ENCODE measurements around the gene LBHD2.
"Not testable (repeated sequence)": the region's sequence is repeated elsewhere in the genome, so short reads cannot be mapped to it uniquely, and the experiment has no call there.

The LBHD2 gene

DNA sequence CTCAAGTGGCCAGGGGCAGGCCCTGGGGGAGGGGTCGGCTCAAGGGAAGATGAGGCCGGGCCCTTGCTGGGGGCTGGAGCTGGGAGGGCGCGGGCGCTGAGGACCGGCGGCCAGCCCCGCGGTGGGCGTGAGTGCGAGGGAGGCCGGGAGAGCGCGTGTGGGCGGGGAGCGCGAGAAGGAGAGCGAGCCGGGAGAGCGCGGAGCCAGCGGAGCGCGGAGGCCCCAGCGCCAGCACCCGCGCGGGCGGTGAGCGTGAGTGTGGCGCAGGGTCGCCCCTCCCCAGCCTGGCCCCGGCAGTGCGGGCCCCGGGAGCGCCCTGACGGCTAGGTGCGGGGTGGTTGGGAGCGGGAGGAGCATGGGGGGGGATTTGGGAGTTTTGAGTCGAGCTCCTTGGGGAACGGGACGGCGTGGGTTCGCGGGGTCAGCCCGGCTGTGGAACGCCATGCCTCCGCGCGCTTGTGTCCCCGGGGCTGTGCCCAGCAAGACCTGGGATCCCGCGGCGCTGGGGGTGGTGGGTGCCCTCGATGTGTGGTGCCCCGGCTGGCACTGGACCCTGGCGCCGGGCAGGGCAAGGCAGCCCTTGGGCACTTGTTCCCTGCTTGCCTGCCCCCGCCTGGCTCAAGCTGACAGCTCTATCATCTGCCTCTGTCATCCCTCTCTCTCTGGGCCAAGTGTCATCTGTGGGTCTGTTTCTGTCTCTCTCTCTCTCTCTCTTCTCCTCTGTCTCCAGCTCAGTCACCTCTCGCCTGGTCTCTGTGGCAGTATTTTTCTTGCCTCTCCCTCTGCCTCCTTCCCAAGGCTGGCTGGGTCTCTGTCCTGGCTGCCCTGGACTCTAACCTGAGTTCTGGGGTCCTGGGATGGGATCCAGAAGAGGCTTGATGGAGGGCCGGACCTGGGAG is at the start of gene LBHD2:
Gene LBHD2 (plus strand): TSS at position 190 of the 899 bp plus-strand sequence. CDS start 1,803 bp downstream, outside the sequence.
- DNase-seq: no peak
- in situ Hi-C loops (cut with MboI; ENCODE audit: low pct_unique_long_range_greater_than_20kb, low sequenced_read_pairs): loop anchor here (25.0 kb wide), 1 partner anchor 203 kb away; no protein-coding TSS in a partner anchor

DNA sequence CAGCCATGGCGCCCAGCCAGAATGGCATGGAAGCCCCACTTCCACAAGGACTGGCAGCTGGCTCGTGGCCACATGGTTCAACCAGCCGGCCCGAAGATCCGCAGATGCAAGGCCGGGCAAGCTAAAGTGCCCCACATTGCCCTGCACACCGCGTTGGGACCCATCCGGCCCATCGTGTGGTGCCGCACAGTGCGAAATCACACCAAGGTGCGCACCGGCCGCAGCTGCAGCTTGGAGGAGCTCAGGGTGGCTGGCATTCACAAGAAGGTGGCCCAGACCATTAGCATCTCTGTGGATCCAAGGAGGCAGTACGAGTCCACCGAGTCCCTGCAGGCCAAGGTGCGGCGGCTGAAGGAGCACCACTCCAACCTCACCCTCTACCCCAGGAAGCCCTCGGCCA is 42.5 kb upstream of the LBHD2 start:
- DNase-seq: no peak
- in situ Hi-C loops (cut with MboI; ENCODE audit: low pct_unique_long_range_greater_than_20kb, low sequenced_read_pairs): no loop called here

DNA sequence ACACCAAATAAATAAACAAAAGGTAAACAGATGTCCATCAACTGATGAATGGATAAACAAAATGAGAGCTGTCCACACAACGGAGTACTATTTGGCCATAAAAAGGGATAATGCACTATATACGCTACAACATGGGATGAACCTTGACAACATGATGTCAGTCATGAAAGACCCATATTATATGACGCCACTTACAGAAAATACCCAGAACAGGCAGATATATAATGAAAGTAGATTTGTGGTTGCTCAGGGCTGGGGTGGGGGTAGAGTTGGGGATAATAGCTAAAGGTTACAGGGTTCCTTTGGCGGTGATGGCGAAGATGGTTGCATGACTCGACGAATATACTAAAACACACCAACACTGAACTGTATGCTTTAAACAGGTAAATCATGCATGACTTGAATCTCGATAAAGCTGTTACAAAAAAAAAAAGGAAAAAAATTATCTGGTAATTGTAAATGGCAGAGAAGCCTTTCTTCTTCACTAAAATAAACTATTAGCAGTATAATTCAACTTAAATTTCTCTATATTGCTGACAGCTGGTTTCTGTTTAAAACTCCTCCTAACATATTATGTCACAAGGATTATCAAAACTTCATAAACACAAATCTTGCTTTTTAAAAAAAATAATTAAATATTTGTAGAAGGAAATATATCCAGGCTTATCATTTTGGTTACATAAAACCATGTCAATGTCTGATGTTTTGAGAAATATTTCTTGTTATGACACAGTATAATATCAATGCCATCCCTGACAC is 40.6 kb upstream of the LBHD2 start:
- in situ Hi-C loops (cut with MboI; ENCODE audit: low pct_unique_long_range_greater_than_20kb, low sequenced_read_pairs): no loop called here

DNA sequence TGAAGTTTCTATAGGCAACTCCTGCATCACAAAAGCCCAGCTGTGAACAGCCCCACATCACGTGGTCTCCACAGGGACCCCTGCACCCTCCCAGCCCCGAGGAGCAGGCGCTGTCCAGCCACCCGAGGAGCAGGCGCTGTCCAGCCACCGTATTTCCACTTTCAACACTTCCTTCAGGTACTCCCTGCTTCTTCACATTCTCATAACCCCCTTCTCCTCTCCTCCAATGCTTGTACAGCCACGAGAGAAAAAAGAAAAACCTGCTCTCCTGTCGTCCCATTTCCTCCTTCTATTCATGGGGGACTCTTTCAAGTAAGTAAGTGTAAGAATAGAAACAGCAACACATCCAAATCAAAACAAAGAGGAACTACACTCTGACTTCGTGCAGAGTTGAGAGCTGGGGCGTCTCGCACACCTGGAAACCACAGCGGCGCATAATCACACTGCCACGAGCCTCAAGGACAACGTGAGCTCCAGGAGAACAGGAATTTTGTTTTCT is 38.6 kb upstream of the LBHD2 start:
- DNase-seq: peak; percentile 48
- in situ Hi-C loops (cut with MboI; ENCODE audit: low pct_unique_long_range_greater_than_20kb, low sequenced_read_pairs): no loop called here

More for the DNA sequence above, 40.6 kb upstream of the LBHD2 start:
- no peak for DNase-seq

DNA sequence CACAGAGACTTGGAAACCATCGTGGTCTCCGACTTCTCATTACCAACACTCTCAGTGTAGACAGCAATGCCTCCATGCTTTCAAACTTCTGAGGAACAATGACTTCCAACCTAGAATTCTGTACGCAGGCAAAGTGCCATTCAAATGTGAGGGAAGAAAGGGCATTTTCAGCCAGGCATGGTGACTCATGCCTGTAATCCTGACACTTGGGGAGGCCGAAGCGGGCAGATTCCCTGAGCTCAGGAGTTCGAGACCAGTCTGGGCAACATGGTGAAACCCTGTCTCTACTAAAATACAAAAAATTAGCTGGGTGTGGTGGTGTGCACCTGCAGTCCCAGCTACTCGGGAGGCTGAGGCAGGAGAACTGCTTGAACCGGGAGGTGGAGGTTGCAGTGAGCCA is 36.6 kb upstream of the LBHD2 start:
- DNase-seq; in situ Hi-C loops (cut with MboI; ENCODE audit: low pct_unique_long_range_greater_than_20kb, low sequenced_read_pairs): not testable (repeated sequence)

DNA sequence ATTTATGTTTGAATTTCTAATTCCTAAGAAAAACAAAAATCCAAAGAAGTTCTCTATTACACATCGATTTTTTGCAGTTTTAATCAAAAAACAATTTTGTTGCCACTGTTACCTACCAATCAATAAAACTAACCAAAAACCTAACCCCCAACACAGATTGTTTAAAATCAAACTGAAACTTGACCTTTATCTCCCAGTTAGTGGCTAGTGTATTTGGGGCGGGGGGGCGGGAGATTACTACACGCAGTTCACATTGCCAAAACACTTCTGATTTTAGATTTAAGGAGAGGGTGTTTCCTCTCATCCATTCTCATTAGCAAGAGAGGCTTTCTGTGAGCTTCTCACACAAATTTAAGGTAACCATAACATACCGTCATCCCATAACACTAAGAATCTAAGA is 33.1 kb upstream of the LBHD2 start:
- no peak for DNase-seq
- in situ Hi-C loops (cut with MboI; ENCODE audit: low pct_unique_long_range_greater_than_20kb, low sequenced_read_pairs): no loop called here

DNA sequence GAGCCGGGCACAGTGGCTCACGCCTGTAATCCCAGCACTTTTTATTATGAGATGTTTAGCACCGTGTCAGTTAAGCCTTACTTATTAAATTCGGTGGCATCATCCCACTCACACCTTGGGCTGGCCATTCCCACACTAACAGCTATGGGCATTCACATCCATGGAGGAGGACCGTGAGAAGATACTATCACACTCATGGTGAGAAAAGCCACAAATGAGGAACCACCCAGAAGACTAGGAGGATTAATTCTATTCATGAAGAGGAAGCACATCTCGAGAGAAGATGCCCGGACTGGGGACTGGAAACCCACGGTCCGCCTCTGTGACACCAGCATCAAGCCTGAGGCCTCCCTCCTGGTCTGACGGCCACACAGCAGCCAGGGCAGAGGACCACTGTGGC is 31.6 kb upstream of the LBHD2 start:
- peak; percentile 72 for DNase-seq
- in situ Hi-C loops (cut with MboI; ENCODE audit: low pct_unique_long_range_greater_than_20kb, low sequenced_read_pairs): no loop called here

DNA sequence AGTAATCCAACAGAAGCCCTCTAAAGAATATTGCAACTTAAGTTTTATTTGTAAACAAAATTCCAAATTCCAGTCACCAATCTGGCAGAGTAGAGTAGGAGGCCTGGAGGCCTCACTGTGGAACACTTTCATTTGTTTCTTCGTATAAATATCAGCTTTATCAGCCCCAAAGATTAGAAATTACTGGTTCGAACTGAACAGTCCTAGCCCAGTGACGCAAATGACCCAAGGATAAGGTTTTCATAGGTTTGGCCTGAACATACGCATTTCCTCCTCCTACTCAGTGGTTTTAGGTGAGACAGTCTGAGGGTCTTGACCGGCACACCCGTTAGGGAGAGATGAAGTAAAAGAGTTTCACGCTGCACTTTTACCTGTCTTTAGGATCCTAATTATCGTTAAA is 28.3 kb upstream of the LBHD2 start:
- DNase-seq: no peak
- in situ Hi-C loops (cut with MboI; ENCODE audit: low pct_unique_long_range_greater_than_20kb, low sequenced_read_pairs): no loop called here

DNA sequence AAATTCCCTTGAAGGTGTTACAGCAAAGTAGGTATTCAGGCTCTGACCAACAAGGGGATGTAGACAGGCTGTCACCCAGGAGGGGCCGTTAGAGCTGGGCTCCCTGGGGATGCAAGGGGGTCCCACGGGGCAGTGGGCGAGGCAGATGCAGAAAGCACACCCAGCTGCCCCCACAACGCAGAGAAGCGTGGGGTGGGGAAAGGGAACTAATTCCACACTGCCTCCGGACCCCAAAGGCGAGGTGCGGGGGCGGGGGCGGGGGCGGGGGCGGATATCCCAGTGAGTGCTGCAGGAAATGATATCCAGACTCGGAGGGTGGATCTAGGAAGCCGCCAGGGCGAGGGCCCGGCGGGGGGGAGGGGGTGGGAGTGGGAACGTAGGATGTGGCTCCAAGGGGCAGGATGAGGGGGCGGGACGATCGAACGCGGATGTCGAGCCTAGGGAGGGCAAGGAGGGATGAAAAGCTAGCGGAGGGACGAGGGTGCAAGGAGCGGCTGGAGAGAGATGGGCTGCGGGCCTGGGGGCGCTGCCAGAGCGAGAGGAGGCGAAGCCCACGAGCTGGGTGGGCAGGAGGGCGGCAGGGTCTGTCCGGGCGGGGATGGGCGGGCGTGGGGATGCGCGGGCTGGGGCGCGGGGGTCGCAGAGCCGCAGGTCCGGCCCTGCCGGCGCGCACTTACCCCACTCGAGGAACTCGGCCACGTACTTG is 27.5 kb upstream of the LBHD2 start:
- in situ Hi-C loops (cut with MboI; ENCODE audit: low pct_unique_long_range_greater_than_20kb, low sequenced_read_pairs): no loop called here
- DNase-seq: no peak

DNA sequence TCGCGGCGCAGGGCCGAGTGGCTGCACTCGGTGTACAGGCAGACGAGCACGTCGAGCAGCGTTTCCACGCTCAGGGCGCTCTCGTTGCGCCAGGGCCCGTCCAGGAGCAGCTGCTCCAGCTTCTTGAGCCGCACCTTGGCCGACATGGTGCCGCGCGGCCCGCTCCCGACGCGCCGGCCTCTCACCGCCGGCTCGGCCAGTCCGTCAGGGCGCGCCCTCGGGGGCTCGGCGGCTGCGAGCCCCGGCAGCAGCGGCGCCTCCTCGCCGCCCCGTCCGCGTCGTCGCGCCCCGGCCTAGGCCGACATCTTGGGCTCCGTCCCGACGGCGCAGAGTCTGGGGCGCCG is 27.0 kb upstream of the LBHD2 start:
- in situ Hi-C loops (cut with MboI; ENCODE audit: low pct_unique_long_range_greater_than_20kb, low sequenced_read_pairs): no loop called here
- DNase-seq: no peak

DNA sequence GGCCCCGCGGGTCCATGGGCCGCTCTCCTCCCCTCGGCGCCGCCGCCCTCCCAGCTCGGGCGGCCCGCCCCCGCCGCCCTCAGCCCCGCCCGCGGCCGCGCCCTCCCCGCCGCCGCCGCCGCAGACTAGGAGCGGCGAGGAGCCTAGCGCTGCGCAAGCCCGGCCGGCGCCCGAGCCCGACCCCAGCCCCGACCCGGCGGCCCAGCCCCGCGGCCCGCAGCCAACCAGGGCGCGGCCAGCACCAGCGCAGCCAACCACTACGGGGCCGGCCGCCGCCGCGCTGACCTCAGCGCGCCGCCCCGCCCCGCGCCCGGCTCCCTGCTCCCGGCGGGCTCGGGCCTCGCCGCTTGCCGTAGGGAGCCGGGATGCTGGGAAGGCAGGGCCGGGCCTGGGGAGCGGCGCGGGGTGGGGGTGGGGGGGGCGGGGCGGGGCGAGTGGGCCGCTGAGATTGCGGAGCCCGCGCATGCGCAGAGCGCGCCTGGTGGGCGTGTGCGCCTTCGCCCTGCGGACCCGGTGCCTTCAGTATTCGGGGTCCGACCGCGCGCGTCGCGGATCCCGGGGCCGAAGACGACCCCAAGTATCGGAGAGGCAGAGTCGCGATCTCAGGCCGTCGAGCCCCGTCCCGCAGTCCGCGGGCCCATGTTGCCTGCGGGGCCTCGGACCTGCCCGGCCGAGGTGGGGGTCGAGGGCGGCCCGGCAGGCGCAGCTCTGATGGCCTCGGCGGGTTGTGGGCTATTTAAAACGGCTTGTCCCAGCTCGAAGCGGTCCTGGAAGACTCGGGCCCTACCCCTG is 26.4 kb upstream of the LBHD2 start, which contains the start of gene CDC42BPB:
Gene CDC42BPB (minus strand): TSS at position 178 of the 792 bp plus-strand sequence. CDS start 376 bp downstream, outside the sequence.
- in situ Hi-C loops (cut with MboI; ENCODE audit: low pct_unique_long_range_greater_than_20kb, low sequenced_read_pairs): no loop called here
- peak; percentile 54 for DNase-seq

DNA sequence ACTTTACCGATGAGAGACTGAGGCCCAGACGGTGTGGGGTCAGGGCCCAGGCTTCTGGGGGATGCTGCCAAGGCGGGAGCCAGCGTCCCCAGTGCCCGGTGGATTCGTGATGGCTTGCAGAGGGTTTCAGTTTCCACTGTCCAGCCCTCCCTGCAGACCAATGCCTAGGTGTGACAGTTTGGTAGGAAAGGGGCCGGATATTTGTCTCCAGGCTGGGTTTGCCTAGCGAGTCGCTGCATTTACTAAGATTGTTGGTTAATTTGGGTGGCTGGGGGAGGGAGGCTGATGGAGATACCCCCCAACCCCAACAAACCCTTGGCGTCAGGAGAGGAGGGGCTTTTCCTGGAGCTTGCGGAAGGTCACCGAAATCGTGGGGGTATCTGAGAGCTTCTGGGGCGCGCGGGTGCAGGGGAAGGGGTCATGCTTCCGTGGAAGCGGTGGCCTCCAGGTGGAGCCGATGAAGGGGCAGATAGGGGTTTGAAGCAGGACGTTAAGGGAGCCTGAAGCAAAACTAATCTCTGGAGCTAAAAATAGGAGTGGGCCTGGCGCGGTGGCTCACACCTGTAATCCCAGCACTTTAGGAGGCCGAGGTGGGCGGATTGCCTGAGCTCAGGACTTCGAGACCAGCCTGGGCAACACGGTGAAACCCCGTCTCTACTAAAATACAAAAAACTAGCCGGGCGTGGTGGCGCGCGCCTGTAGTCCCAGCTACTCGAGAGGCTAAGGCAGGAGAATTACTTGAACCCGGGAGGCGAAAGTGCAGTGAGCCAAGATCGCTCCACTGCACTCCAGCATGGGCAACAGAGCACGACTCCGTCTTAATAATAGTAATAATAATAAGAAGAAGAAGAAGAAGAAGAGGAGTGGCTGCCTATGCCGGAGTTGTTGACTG is 25.6 kb upstream of the LBHD2 start:
- no peak for DNase-seq
- in situ Hi-C loops (cut with MboI; ENCODE audit: low pct_unique_long_range_greater_than_20kb, low sequenced_read_pairs): no loop called here

DNA sequence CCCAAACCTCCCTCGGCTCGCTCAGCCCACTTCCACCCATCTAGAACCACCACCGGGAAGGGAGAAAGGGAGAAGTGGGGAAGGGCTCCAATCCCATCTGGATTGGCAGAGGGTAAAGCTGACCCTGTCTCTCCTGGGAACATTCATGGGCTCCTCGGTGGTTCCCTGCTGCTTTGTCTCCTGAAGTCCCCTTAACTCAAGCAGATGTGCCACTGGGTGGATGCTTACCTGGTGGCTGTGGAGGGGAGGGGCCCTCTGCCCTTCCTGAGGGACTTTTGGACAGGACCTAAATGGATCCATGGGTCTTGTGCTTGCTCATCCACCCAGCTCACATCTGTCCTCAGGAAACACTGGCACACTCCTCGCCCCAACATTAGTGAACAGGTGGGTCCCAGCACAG is 24.5 kb upstream of the LBHD2 start:
- in situ Hi-C loops (cut with MboI; ENCODE audit: low pct_unique_long_range_greater_than_20kb, low sequenced_read_pairs): no loop called here

DNA sequence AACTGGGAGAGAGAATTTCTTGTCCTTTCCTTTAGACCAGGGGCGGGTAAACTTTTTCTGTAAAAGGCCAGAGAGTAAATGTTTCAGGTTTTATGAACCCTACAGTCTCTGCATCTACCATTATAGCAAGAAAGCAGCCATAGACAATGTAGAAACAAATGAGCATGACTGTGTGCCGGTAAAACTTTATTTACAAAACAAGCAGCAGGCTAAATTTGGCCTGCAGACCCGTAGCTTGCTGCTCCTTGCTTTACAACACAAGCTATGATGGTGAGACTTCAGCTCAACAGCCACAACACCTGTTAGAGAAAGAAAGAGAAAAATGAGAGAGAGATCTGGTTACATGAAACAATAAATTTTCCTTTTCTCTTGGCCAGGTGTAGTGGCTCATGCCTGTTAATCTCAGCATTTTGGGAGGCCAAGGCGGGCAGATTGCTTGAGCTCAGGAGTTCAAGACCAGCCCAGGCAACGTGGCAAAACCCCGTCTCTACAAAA is 22.5 kb upstream of the LBHD2 start:
- no peak for DNase-seq
- in situ Hi-C loops (cut with MboI; ENCODE audit: low pct_unique_long_range_greater_than_20kb, low sequenced_read_pairs): no loop called here

More for the DNA sequence above, 24.5 kb upstream of the LBHD2 start:
- no peak for DNase-seq

DNA sequence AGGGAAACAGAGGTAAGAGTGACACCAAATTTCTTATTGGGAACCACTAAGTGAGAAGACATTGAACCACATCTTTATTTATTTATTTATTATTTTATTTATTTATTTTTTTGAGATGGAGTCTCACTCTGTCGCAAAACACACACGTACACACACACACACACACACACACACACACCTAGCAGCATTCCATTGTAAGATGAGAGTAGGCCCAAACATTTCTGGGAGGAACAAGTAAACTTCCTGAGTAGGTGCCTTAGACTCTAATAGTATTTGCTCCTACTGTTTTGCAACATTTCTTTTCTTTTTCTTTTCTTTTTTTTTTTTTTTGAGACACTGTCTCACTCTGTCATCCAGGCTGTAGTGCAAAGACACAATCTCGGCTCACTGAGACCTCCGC is 19.6 kb upstream of the LBHD2 start:
- no peak for DNase-seq
- in situ Hi-C loops (cut with MboI; ENCODE audit: low pct_unique_long_range_greater_than_20kb, low sequenced_read_pairs): no loop called here

DNA sequence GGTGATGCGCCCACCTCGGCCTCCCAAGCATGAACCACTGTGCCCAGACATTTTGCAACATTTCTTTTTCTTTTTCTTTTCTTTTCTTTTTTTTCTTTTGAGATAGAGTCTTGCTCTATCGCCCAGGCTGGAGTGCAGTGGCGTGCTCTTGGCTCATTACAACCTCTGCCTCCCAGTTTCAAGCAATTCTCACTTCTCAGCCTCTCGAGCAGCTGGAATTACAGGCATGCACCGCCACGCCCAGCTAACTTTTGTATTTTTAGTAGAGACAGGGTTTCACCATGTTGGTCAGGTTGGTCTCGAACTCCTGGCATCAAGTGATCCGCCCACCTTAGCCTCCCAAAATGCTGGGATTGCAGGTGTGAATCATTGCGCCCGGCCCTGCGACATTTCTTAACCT is 19.0 kb upstream of the LBHD2 start:
- in situ Hi-C loops (cut with MboI; ENCODE audit: low pct_unique_long_range_greater_than_20kb, low sequenced_read_pairs): no loop called here
- DNase-seq: no peak

DNA sequence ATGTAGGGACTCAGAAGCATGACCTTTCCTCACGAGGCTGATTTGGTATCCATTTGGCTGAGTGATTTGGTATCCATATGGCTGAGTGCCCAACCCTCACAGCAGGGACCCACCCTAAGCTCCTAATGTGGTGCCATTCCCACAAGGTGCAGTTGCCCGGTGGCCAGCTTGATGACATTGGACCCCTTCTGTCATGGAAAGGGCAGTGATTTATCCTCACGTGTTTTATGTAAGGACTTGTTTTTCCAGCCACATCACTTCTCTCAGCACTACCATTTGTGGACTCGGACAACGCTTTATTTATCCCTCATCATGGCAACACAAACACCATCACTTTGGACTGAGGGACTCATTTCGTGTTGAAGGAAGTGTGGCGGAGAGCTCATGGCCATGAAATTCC is 18.1 kb upstream of the LBHD2 start:
- in situ Hi-C loops (cut with MboI; ENCODE audit: low pct_unique_long_range_greater_than_20kb, low sequenced_read_pairs): no loop called here
- no peak for DNase-seq

DNA sequence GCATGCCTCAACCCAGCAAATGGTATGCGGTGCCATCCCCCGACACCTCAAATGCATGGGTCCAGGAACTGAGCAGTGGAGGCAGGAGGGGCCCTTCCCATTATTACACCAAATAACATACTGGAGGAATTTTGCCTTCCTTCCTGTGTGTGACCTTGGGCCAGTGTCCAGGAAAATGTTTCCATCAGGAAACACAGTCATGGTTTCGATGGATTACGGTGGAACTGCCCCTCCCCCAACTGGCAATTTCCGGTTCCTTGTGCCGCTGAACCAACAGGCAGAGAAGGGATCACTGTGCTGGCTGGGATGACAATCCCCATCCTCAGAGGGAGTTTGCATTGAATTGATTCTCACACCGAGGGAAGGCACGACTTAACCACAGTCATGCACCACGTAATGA is 17.6 kb upstream of the LBHD2 start:
- in situ Hi-C loops (cut with MboI; ENCODE audit: low pct_unique_long_range_greater_than_20kb, low sequenced_read_pairs): no loop called here
- no peak for DNase-seq
